Fibroblast of skin of left biceps (primary cell): ENCODE results near the gene RUBCN.

ENCODE experiments used
- DNase-seq, 2 experiments: peaks; one replicate each; pipeline ENCODE4 v3.0.0-alpha.2; 2013; ENCODE audit warnings: low read depth in 2 of 2

Gene RUBCN

DNA sequence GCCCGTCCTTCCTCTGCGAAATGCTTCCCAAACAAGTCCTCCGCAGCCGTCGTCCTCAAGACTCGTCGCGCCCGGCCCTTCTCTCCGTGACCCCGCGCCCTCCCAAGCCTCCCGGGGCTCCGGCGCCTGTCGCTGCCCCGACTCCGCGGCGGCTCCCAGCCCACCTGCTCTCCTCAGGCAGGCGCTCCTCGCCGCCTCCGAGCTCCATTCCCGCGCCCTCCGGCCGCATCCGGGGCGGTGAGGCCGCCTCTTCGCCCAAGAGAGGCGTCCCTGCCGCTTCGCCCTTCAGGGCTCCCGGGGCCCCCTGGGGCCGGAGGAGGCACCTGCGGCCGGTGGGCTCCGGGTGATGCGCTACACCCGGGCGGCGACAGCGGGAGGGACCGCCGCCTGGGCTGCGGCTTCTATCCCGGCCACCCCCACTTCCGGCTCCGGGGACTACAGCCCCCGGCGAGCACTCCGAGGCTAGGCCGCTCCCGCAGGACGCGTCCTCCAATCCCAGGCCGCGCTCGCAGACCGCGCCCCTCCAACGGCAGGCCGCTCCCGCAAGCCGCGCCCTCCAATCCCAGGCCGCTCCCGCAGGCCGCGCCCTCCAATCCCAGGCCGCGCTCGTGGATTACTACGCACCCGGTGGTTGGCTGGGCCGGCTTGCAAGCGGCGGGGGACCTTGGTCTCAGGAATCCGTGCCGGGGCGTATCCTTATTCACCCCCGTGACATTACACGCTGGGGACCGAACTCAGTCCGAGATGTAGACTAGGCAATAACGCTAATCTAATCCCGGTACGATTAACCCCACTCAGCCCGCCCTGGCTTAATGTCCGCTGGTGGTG is at the start of gene RUBCN:
RUBCN (minus strand) TSS at position 414 of the 828 bp plus-strand sequence; CDS start at position 229, 185 bp downstream.
- DNase-seq = peak; percentile 76

DNA sequence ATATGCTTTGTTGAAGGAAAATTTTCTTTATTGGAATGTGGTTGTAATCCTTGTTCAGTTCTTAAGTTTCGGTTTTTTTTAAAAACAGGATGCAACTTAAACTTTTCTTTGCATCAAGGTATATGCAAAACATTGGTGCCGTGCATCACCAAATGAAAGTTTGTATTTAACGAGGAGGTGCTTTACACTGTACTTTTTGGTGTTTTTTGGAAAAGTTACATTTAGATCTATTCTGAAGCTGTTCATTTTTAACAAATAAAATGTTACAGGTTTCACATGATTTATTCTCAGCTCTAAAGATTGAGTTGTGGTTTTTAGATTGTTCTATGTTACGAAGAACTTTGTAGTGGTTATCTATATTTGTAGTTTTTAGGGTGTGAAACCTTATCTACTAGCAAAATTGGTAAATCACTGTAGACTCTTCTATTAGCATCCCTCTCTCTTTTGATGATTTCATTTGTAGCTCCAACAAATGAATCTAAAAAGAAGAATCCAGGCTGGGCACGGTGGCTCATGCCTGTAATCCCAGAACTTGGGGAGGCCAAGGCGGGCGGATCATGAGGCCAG is 47.4 kb upstream of the RUBCN start:
- no peak for DNase-seq

DNA sequence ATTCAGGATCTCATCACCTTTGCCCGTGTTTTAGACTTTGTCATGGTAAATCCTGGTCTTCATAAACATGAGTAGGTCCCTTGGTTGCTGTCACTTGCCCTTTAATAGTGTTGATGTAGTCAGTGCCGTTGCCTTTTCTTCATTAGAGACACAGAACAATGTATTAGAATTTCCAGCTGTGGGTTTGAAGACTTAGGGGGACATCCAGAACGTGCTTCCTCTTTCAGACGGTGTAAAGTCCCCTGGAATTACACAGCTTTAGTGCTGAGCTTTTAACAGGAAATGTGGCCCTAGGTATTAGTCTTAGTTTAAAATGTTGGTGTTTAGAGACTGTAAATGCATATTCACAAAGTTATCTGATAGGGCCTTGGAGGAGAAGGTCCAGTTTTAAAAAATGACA is 45.5 kb upstream of the RUBCN start:
- no peak for DNase-seq

DNA sequence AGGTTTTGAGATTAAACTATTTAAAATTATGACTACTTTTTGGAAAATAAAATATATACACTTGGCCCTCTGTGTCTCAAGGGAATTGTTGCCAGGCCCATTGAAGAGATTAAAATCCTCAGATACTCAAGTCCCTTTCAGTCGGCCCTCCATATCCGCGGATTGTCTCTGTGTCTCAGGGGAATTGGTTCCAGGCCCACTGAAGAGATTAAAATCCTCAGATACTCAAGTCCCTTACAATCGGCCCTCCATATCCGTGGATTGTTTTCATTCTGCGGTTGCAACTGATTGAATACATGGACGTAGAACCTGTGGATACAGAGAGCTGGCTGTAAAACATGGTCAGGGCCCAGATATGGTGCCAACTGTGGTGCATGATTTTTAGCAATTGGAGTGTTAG is 38.6 kb upstream of the RUBCN start:
- no peak for DNase-seq

DNA sequence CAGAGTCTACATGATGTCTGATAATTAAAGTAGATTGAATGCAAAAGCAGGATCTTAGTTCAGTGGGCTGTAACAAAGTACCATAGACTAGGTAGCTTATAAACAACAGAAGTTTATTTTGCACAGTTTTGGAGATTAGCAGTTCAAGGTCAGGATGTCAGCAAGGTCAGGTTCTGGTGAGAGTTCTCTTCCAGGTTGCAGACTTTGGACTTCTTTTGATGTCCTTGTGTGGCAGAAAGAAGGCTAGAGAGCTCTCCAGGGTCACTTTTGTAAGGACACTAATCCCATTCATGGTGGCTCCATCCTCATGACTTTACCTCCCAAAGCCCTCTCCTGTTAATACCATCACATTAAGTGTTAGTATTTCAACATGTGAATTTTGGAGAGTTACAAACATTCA is 25.1 kb upstream of the RUBCN start:
- no peak for DNase-seq

DNA sequence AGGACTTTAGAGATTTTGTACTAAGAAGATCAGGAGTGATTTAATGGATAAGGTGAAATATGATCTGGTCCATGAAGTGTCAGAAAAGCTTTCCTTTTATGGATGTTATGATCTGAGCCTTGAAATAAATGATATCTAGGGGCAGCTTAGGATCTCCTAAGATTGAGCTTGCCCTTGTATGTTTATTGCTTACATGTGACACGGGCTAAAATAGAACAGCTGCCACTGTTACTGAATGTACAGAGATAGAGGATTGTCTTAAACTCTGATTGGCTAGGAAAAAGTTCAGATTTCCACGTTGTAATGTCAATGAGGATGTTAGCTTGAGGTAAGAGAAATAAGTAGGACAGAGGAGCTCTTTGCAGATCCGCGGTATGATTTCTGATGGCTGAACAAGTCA is 21.8 kb upstream of the RUBCN start:
- no peak for DNase-seq

DNA sequence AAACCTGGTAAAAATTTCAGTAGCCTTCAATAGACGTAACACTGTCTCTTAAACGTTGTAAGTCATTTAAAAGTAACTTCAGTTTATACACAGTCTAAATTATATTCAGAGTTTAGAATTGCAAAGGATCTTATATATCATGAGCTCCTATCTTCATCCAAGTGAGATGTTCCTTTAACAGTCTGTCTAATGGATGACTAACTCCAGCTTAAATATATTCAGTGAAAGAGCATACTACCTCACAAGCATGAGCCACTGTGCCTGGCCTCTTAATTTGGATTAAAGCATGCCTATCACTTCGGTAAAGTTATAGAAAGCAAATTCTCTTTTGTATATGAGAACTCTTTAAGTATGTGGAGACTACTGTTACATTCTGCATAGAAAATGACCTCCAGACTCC is 20.0 kb upstream of the RUBCN start:
- no peak for DNase-seq

DNA sequence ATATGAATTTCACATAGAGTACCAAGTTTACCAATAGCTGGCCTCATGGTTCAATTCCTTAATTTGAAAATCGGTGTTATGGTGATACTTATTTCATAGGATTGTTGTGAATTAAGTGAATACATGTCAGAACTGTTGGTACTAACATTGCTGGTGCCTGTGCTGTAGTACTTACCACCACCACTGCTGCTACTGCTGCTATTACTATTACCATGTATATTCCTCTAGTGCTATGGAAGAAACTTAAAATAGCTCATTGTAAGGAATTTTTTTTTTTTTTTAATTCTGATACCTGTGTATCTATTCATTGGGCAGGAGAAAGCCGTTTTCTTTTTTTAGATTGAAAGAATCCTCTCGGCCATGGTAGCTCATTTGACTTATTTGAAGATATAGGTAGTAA is 16.6 kb upstream of the RUBCN start:
- DNase-seq = no peak

DNA sequence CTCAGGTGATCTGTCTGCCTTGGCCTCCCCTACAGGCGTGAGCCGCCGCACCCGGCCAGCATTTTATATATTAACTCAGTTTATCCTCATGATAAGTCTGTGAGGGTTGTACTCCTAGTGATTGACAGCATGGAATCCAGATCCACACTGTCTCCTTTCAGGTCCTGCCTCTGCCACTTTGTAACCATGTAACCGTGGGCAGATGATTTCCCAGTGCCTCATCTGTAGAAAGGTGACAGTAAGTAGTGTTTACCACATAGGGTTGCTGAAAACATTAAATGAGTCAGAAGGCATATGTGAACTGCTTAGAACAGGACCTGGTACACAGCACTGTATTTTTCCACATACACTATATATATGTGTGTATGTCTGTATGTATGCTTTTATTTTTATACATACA is 15.4 kb upstream of the RUBCN start:
- no peak for DNase-seq

DNA sequence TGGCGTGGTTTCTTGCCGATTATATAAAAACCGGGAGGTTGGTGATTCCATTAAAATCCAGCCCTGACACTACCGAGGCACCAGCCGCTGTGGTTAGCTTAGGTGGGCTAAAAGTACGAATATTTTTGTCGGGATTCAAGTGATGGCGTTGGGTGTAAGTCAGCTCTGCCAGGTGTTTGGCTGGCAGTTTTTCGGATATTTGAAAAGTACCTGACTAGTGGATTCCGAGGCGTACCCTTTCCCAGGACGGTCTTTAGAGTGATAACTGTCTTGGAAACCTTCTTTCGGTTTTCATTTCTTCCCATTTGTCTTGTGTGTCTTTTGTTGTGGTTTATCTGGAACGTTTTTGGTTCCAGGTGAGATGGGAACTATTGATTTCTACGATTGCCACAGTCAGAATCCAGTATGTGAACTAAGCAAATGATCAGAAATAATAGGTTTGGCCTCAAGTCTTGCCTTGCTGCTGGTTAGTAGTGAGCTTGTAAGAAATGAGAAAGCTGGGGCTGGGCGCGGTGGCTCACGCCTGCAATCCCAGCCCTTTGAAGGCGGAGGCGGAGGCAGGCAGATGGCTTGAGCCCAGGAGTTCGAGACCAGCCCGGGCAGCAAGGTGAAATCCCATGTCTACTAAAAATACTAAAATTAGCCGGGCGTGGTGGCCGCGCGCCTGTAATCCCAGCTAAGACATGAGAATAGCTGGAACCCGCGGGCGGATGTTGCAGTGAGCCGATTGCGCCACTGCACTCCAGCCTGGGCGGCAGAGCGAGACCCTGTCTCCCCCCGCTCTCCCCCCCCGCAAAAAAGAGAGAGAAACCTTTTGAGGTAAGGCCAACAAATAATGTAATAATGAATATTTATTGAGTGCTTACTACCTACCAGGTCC is 14.4 kb upstream of the RUBCN start:
- no peak for DNase-seq

DNA sequence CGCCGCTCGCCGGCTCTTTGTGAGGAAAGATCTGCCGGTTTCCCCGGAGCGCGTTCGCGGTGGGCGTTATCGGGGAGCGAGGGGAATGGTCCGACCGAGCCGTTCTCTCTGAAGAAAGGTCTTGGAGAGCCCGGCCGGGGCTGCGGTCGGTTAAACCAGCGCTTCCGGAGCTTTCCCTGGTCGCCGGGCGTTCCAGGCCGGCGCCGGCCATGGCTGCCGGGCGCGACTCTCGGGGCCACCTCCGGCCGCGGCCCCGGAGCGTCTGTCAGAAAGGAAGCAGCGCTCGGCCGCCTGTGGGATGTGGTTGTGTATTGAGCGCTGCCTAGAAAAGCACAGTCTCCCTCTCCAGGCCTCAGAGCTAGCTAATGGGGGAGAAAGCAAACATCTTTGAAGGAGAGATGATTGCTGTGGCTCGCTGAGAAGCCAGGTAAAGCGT is 13.7 kb upstream of the RUBCN start:
- DNase-seq = no peak

DNA sequence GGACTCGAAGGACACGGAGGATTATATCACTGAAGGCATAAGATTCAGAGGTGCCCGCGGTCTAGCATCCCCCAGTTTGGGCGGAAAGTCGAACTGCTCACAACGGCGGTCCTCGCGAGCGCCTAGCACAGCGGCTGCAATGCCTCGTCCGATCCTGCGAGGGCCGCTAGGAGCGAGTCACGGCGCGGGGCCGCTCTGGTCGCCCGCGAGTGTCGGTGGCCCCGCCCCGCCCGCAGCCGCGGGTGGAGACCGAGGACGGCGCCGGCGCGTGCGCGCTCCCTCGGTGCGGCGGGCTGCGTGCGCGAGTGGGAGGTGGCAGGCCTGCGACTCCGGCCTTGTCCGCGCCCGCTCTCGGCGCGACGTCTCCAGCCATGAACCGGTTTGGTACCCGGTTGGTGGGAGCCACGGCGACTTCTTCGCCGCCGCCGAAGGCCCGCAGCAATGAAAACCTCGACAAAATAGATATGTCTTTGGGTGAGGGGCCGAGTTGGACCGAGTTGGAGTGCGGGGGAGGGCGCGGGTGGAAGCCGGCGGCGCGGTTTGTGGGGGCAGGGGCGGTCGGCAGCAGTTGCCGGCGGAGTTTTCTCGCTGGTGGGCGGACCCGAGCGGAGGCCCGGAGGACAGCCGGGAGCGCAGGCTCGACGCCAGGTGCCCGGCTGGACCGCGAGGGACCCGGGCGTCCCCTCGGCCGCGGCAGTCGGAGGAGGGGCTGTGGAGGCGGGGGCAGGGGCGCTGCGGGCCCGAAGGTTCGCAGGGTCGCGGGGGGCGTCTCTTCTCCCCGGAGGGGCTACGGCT is 13.1 kb upstream of the RUBCN start, which contains the start of gene FYTTD1:
FYTTD1 (plus strand) TSS at position 283 of the 795 bp plus-strand sequence; CDS start at position 372, 89 bp downstream.
- peak; percentile 55 to 66 for DNase-seq

DNA sequence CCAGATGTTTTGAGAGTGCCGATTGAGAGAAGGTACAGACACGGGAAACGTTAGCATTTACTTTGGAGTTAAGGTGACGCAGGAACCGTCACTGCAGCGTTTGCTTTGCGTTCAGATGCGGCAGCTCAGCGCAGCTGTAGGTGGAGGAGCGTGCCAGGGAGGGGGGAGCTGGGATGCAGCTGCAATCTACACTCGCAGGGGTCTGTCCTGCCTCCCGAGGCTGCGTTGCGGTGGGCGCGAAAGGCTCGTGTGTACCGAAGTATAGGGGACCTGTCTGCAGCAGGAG is 12.6 kb upstream of the RUBCN start:
- no peak for DNase-seq

DNA sequence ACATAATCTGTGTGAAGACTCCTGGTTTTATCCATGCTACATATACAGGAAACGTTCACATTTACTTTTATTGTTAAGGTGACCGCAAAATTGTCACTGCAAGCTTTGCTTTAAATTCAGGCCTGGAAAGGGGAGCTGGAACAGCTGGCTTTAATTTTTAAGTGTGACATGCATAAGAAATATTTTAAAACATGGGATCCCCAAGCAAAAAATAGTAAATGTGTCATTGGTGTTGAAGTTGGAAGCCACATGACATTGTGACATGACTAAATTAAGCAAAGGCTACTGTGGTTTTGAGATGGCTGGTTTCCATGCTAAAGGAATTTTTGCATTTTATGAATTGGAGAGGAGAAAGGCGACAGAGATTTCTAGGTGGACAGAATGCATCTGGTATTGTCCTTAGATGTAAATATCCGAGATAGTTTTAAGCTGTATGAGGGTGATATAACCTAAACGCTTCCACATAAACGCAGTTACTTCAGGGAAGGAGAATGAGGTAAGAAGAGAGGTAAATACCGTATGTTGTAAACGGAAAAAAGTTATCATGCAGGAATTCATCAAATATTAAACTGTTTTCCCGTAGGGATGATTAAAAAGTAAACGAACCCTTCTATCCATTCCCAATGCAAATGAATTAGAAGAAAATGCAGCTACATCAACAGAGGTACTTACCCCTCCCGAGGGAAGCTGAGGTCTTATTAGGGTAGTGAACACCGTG is 12.1 kb upstream of the RUBCN start:
- peak in 1 of 2 experiments; percentile 41 for DNase-seq

DNA sequence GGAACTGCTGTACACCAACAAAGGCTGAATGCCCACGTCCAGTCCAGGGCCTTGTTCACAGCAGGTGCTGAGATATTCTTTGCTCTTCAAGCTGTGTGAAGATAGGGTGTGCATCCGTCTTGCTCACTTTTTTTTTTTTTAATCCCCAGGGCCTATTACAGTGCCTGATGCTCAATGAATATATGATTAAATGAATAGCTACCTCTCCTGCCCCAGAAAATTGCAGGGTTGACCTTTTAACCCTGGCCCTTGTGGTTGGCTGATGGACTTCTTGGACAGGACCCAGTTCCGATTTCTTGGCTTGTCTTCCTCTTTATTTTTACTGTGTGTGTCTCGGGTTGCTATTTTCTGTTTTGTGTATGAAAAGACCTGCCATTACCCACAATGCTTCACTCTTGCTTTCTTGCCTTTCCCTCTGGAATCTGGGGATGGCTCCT is 10.1 kb upstream of the RUBCN start:
- no peak for DNase-seq

DNA sequence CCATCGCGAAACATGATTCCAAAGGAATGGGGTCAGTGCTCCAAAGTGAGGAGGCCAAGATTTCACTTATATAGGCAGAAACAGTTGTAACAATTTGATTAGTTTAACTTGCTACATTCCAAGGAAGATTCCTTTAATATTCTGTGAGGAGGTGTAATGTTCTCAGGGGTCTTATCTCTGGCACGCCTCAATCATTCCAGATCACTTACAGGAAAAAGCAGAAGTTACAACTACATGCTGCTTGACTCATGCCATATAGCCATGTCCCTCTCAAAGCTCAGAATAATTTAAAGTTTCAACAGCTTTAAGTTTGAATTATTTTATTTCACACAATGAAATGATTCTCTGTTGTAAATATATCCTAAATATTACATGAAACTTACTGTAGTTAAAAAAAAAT is 9.5 kb upstream of the RUBCN start:
- no peak for DNase-seq

DNA sequence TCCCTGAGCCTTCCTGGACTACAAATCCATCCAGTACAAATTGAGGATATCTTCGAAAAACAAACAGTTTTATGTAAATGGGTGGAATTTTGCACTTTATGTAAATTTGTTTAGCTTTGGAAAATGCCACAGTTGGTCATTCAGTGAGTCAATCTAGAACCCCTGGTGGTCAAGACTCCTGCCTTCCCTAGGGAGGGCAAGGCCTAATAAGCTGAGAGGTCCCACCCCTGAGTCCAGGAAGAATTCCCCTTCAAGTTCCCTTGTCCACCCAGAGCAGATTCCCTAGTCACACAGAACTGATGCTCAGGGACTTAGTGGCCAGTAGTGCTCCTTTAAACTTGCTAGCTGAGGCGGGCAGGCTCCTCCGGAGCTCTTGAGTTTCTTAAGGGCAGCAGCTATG is 6.1 kb upstream of the RUBCN start:
- DNase-seq = no peak

DNA sequence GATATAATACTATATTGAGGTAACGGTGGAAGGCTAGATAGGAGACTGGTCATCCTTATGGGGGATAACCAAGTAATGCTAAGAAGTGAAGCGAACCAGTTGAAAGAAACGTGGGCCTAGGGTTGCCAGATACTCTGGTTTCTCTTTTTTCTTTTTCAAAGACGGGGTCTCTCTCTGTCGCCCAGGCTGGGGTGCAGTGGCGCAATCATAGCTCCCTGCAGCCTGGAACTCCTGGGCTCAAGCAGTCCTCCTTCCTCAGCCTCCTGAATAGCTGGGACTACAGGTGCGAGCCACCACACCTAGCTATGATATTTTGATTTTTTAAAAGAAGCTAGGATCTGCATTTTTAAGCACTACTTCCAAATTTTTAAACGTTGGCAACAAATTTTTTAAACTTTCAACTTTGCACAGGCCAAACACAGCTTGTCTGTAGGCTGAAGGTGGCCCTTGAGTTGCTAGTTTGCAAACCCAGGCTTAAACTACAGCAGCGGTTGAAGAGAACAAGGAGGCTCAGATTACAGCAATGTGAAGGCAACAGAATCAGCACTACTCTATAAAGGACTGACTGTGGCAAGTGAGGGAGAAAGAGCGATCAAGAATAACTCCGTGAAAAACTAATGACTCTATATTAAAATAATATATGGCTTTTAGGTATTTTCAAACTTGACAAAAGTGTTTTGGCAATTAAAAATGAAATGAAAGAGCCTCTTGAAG is 1.2 kb upstream of the RUBCN start:
- no peak for DNase-seq

DNA sequence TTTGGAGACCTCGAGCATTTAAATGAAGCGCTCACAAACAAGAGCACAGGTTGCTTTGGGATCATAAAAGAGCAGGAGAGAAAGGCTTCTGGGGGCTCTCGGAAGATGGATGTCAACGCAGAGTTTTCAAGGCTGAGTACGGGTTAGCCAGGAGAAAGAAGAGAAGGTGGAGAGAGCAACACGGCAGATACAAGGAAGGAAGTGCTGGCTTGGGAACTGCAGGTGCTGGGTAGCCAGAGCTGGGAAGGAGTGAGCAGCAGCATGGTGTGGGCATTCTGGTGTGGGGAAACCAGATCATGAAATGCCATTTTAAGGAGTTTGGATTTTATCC is 580 bp upstream of the RUBCN start:
- no peak for DNase-seq

DNA sequence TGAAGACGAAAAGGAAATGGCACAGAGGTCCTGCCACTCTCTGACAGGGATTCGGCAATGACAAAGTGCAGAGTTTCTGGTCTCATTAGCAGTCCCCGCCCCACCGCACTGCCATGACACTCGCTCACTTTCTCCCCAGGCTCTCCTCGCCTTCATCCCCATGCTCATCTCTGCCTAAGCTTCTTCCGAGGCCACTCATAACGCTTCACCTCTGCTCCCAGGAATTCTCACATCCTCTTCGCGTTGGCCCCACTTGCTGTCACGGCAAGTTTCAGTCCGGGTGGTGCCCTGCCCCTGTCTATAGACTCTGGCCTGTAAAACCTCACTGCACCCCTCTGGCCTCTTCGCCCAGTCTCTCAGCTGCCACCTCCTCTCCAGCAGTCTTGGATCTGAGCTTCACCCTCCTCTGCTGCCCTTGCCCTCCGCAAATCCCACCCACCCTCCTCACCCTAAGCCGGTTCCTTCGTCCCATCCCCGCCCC is 654 bp downstream of the RUBCN start:
- no peak for DNase-seq
